ENCODE data around the gene ZNF333.
A peak's percentile ranks its signal among the peaks of the same experiment; 100 is the strongest.
"Not testable (repeated sequence)": the region's sequence is repeated elsewhere in the genome, so short reads cannot be mapped to it uniquely, and the experiment has no call there.

The ZNF333 gene

GRCh38 chr19:14763497-14764145 is 73.8 kb downstream of the ZNF333 start:
- in situ Hi-C loops (cut with MboI; ENCODE audit: low pct_unique_long_range_greater_than_20kb, low sequenced_read_pairs) = no loop called here
- DNase-seq = no peak

- in situ Hi-C loops (cut with MboI; ENCODE audit: low pct_unique_long_range_greater_than_20kb, low sequenced_read_pairs) = no loop called here
Measured at GRCh38 chr19:14764401-14764800, 74.6 kb downstream of the ZNF333 start.

GRCh38 chr19:14765403-14765802 is 75.6 kb downstream of the ZNF333 start:
- not testable (repeated sequence) for DNase-seq
- in situ Hi-C loops (cut with MboI; ENCODE audit: low pct_unique_long_range_greater_than_20kb, low sequenced_read_pairs) = loop anchor here (5.0 kb wide), 1 partner anchor 368 kb away; no protein-coding TSS in a partner anchor

More at GRCh38 chr19:14764401-14764800, 74.6 kb downstream of the ZNF333 start:
- DNase-seq = no peak

GRCh38 chr19:14765841-14766240 is 76.0 kb downstream of the ZNF333 start:
- in situ Hi-C loops (cut with MboI; ENCODE audit: low pct_unique_long_range_greater_than_20kb, low sequenced_read_pairs) = loop anchor here (5.0 kb wide), 1 partner anchor 369 kb away; no protein-coding TSS in a partner anchor
- not testable (repeated sequence) for DNase-seq

- in situ Hi-C loops (cut with MboI; ENCODE audit: low pct_unique_long_range_greater_than_20kb, low sequenced_read_pairs) = loop anchor here (5.0 kb wide), 1 partner anchor 370 kb away; no protein-coding TSS in a partner anchor
- no peak for DNase-seq
Measured at GRCh38 chr19:14767466-14767971, 77.7 kb downstream of the ZNF333 start.

- in situ Hi-C loops (cut with MboI; ENCODE audit: low pct_unique_long_range_greater_than_20kb, low sequenced_read_pairs) = loop anchor here (5.0 kb wide), 1 partner anchor 371 kb away; no protein-coding TSS in a partner anchor
- DNase-seq = no peak
Measured at GRCh38 chr19:14768001-14768400, 78.2 kb downstream of the ZNF333 start.

- in situ Hi-C loops (cut with MboI; ENCODE audit: low pct_unique_long_range_greater_than_20kb, low sequenced_read_pairs) = loop anchor here (5.0 kb wide), 1 partner anchor 372 kb away; no protein-coding TSS in a partner anchor
- no peak for DNase-seq
Measured at GRCh38 chr19:14769201-14769600, 79.4 kb downstream of the ZNF333 start.

GRCh38 chr19:14770136-14770535 is 80.3 kb downstream of the ZNF333 start:
- in situ Hi-C loops (cut with MboI; ENCODE audit: low pct_unique_long_range_greater_than_20kb, low sequenced_read_pairs) = no loop called here

GRCh38 chr19:14770944-14771839 is 81.3 kb downstream of the ZNF333 start:
- DNase-seq = no peak
- in situ Hi-C loops (cut with MboI; ENCODE audit: low pct_unique_long_range_greater_than_20kb, low sequenced_read_pairs) = no loop called here

More at GRCh38 chr19:14770136-14770535, 80.3 kb downstream of the ZNF333 start:
- DNase-seq = no peak

- in situ Hi-C loops (cut with MboI; ENCODE audit: low pct_unique_long_range_greater_than_20kb, low sequenced_read_pairs) = no loop called here
- DNase-seq = no peak
Measured at GRCh38 chr19:14772467-14772866, 82.6 kb downstream of the ZNF333 start.

GRCh38 chr19:14772995-14773394 is 83.1 kb downstream of the ZNF333 start:
- in situ Hi-C loops (cut with MboI; ENCODE audit: low pct_unique_long_range_greater_than_20kb, low sequenced_read_pairs) = no loop called here
- DNase-seq = no peak

- in situ Hi-C loops (cut with MboI; ENCODE audit: low pct_unique_long_range_greater_than_20kb, low sequenced_read_pairs); DNase-seq: not testable (repeated sequence)
Measured at GRCh38 chr19:14773722-14774121, 83.9 kb downstream of the ZNF333 start.

- no peak for DNase-seq
- in situ Hi-C loops (cut with MboI; ENCODE audit: low pct_unique_long_range_greater_than_20kb, low sequenced_read_pairs) = no loop called here
Measured at GRCh38 chr19:14774373-14774772, 84.5 kb downstream of the ZNF333 start.

GRCh38 chr19:14775326-14775725 is 85.5 kb downstream of the ZNF333 start:
- in situ Hi-C loops (cut with MboI; ENCODE audit: low pct_unique_long_range_greater_than_20kb, low sequenced_read_pairs); DNase-seq: not testable (repeated sequence)

- DNase-seq = peak; percentile 31
- in situ Hi-C loops (cut with MboI; ENCODE audit: low pct_unique_long_range_greater_than_20kb, low sequenced_read_pairs) = no loop called here
Measured at GRCh38 chr19:14775869-14776586, 86.2 kb downstream of the ZNF333 start.

GRCh38 chr19:14777645-14778044 is 87.8 kb downstream of the ZNF333 start:
- in situ Hi-C loops (cut with MboI; ENCODE audit: low pct_unique_long_range_greater_than_20kb, low sequenced_read_pairs); DNase-seq: not testable (repeated sequence)

- DNase-seq; in situ Hi-C loops (cut with MboI; ENCODE audit: low pct_unique_long_range_greater_than_20kb, low sequenced_read_pairs): not testable (repeated sequence)
Measured at GRCh38 chr19:14778110-14778845, 88.4 kb downstream of the ZNF333 start, which contains the start of gene ADGRE2. TSS of gene ADGRE2 (minus strand) at chr19:14778560. CDS start at chr19:14776756, 1,804 bp downstream.

GRCh38 chr19:14779151-14779550 is 89.3 kb downstream of the ZNF333 start:
- DNase-seq = no peak
- in situ Hi-C loops (cut with MboI; ENCODE audit: low pct_unique_long_range_greater_than_20kb, low sequenced_read_pairs) = no loop called here

Measured in KBM-7 (cell line).